GM19023 (cell line): ENCODE measurements around the gene USF2.

Experiments used
- ATAC-seq: cut with Tn5 transposase; IDR thresholded peaks from one replicate; pipeline ENCODE4 v1.9.1; 2021; ENCODE audit warnings: mild to moderate bottlenecking, moderate library complexity; ENCODE audit not compliant: unreplicated experiment

The USF2 gene

GRCh38 chr19:35314031-35314430 is 45.3 kb downstream of the USF2 start:
- no peak for ATAC-seq

- ATAC-seq, result no peak
These were observed 46.2 kb downstream of the USF2 start for GRCh38 chr19:35314858-35315470.

- no peak for ATAC-seq
These were observed 47.1 kb downstream of the USF2 start for GRCh38 chr19:35315883-35316282.

- no peak for ATAC-seq
These were observed 47.8 kb downstream of the USF2 start for GRCh38 chr19:35316560-35316959.

GRCh38 chr19:35317464-35318043 is 48.8 kb downstream of the USF2 start:
- no peak for ATAC-seq

GRCh38 chr19:35318679-35319448 is 50.1 kb downstream of the USF2 start:
- ATAC-seq, result no peak

GRCh38 chr19:35320065-35320713 is 51.4 kb downstream of the USF2 start:
- no peak for ATAC-seq

GRCh38 chr19:35321291-35321690 is 52.5 kb downstream of the USF2 start:
- ATAC-seq, result no peak

GRCh38 chr19:35322014-35322413 is 53.3 kb downstream of the USF2 start:
- no peak for ATAC-seq

- ATAC-seq, result no peak
These were observed 58.9 kb downstream of the USF2 start for GRCh38 chr19:35327642-35328041.

- ATAC-seq, result no peak
These were observed 60.1 kb downstream of the USF2 start, which contains the start of gene CD22 for GRCh38 chr19:35328851-35329285. TSS of gene CD22 (plus strand) at chr19:35329187. CDS start at chr19:35332041, 2,854 bp downstream.

- no peak for ATAC-seq
These were observed 60.6 kb downstream of the USF2 start for GRCh38 chr19:35329323-35329722.
